CD4-positive, alpha-beta T cell treated with Interleukin-17A for 1 hour (primary cell): ENCODE measurements around the gene IFT74.
A peak's percentile ranks its signal among the peaks of the same experiment; 100 is the strongest.

Experiments used
- DNase-seq: peaks from one replicate; pipeline ENCODE4 v3.0.0-alpha.2; 2020

The IFT74 gene

DNA sequence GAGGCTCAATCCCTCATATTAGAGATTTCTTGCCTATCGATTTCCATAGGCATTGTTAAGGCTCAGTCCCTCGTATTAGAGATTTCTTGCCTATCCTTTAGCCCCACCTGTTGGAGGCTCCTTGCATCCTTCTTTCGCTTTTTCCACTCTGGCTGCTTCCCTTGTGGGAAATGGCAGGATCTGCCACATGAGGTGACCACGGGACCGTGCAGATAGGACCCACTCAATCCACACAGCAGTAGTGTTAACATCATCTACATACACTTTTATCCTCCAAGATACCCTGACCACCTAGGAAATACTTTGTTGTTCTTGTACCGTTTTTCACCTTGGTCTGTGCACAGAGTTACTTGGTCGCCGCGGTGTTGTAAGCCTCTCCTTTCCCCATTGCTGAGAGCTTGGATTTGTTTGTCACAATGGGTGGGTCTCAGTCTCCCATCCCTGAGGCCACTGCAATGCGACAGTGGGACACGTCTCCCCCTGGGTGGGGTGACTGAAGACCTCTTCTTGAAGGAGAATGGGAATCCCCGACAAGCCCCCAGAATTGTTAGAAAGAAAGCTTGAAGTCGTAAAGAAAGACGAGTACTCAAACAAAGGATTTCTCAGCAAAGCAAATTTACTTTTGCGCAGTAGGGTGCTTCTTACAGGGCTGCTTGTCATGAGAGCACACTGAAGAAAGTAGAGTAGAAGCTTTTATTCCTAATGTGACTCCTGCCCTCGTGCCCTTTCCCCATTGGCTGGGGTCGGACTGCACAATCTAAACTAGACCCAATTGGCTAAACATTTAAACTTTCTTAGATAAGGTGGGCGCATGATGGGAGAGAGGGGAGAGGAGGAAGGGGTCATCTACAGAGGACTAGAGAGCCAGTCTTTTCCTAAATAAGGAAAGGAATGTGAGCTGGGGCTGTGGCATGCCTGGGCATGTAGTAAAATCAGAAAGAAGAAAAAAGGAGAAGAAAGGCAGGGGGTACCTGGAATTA is 19.8 kb downstream of the IFT74 start:
- peak; percentile 30 for DNase-seq

DNA sequence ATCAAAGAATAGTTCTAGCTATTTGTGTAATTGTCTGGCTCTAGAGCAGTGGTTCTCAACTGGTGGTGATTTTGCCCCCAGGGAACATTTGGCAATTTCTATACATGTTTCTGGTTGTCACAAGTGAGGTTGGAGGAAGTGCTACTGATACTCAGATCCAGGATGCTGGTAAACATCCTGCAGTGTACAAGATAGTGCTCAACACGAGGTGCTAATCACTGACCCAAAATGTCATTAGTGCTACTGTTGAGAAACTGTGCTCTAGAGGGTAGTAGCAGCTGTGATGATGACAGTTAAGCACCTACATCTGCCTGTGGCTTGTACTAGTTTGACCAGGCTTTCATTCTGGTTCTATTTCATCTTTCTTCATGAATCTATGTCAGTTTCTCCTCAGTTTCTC is 27.1 kb downstream of the IFT74 start:
- DNase-seq, result no peak

DNA sequence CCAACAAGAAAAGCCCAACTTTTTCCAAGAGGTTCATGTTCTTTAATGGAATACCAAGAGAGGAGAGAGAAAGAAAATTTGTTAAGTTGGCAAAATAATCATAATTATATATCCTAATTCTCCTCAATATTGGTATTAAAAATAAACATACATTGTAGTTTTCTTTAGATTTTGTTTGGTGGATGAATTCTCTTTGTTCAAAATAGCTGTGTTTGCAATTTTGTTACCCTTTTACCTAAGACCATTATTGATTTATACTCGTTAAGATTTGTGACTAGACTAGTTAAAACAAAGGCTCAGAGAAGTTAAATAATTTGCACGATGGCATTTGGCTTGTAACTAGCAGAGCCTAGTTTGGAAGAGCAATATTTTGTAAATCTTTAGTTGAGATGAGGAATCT is 39.6 kb downstream of the IFT74 start:
- no peak for DNase-seq

DNA sequence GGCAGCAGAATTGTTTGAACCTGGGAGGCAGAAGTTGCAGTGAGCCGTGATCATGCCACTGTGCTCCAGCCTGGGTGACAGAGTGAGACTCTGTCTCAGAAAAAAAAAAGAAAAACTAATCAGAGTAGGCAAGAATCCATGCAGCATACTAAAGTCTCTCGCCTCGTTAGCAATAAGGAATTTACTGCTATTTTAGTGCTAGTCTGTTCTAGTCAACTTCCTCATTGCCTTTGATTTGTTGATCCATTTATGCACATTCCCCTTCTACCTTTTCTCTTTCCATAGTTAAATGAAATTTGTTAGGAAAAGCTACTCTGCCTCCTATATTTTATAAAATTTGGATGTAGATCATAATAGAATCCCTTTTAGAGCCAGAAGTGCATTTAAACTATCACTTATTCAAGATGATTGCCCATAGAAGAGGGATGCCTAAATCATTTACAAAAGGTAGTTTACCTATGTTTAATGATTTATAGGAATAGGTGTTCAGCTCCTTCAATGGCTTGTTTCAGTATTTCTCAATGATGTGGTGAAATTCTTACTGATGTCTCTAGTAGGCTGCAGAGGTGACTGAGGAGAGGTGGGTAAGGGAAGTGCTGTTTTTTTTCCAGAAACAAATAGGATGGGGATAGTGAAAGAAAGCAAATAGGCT is 47.3 kb downstream of the IFT74 start:
- no peak for DNase-seq

- DNase-seq, result no peak
Observed at GRCh38 chr9:27005491-27005890, 49.3 kb downstream of the IFT74 start, which contains the start of gene LRRC19. TSS of gene LRRC19 (minus strand) at chr9:27005672. CDS start at chr9:26999694, 5,978 bp downstream.

DNA sequence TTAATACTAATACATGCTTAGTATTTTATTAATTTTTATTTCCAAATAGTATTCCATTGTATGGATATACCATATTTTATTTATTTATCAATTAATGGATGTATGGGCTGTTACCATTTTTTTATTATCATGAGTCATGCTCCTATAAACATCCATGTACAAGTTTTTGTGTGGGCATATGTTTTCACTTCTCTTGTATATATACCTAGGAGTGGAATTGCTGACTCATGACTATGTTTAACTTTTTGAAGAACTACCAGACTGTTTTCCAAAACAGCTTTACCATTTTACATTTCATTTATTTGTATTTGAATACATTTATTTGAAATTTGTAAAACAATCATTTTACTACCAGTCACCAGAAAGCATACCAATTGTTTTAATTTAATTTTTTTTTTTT is 63.4 kb downstream of the IFT74 start:
- no peak for DNase-seq

GRCh38 chr9:27022920-27023319 is 66.7 kb downstream of the IFT74 start:
- DNase-seq, result no peak

- no peak for DNase-seq
Observed at GRCh38 chr9:27029186-27029585, 73.0 kb downstream of the IFT74 start.

DNA sequence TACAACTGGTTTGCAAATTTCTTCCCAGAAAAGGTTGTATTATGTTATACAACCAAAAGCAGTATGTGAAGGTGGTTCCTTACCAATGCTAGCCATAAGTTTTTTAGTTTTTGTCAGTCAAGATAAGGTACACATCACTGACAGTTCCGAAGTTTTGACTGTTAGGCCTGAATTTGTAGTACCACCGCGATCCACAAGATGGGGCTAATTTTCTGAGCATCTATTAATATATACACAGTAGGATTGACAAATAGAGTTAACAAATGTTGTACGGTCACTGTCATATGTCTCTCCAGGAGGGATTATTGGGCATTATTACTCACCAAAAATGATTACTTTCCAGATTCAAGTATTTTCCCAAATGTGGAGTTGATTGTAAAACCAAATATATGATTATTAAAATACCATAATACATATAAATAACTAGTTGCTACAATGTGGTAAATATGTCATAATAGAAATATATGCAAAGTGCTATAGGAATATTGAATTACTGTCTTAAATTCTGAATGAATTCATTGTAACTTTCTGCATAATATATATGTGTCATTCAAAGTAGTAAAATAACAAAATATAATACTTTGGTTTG is 77.7 kb downstream of the IFT74 start:
- peak; percentile 45 for DNase-seq

DNA sequence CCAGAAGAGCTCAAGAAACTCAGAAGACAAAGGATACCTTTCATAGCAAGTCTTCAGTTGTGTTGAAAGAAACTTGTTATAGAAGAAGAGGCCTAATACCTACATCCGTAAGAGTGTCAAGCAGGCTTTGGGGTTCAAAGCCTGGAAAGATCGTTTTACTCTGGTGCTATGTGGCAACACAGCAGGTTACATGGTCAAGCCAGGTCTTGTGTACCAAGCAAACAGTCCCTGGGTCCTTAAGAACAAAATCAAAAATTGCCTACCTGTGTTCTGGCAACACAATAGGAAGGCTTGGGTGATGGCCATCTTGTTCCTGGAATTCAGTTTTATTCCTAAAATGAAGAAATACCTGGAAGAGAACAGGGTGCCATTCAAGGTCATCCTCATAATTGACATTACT is 81.3 kb downstream of the IFT74 start:
- no peak for DNase-seq

GRCh38 chr9:27041746-27042145 is 85.5 kb downstream of the IFT74 start:
- no peak for DNase-seq

DNA sequence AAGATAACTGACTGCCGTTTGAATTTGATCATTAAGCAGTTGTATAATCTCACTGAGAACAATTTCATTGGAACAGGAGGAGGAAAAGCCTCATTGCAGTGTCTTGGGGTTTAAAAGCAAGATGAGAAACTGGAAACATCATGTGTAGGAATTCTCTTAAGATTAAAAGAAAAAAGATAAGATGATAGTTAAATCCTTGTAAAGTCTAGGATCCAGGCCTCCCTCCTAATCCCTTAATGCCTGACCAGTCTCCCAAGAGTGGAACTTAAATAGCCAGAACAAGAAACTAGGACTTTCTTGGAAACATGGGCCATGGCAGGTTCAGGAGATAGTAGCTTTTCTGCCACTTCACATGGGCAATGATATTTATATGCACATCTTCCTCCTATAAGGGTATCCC is 86.3 kb downstream of the IFT74 start:
- no peak for DNase-seq

- no peak for DNase-seq
Observed at GRCh38 chr9:27043176-27043575, 87.0 kb downstream of the IFT74 start.

DNA sequence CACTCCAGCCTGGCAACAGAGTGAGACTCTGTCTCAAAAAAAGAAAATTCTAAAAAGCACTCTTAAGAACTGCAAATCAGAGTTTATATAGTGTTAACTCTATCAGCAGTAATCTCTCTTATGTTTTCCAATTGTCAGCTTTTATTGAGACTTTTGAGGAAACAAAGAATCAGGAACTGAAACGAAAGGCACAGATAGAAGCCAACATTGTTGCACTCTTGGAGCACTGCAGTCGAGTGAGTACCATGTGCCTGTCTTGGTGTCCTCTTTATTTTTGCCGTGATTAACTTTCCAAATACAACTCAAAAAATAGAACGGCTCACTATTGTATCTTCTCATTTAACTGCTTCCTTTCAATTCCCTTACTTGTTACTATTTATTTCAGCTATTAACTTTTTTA is 90.9 kb downstream of the IFT74 start:
- DNase-seq, result no peak

- DNase-seq, result no peak
Observed at GRCh38 chr9:27053369-27054022, 97.3 kb downstream of the IFT74 start.

DNA sequence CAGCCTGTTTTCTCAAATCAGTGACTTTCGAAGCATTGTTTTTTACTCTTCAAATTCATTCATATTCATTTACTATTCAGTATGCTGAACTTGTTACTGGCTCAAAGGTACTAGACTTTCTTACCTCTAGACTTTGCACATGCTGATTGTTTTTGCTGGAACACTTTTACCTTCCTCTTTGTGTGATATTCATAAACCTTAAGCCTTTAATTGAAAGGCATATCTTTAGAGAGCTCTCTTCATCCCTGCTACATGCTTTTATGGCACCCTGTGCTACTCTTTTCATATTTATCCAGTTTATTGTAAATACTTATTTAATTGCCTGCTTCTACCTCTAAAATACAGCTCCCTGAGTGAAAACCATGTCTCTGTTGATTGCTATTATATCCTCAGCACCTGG is 97.9 kb downstream of the IFT74 start:
- DNase-seq, result no peak

DNA sequence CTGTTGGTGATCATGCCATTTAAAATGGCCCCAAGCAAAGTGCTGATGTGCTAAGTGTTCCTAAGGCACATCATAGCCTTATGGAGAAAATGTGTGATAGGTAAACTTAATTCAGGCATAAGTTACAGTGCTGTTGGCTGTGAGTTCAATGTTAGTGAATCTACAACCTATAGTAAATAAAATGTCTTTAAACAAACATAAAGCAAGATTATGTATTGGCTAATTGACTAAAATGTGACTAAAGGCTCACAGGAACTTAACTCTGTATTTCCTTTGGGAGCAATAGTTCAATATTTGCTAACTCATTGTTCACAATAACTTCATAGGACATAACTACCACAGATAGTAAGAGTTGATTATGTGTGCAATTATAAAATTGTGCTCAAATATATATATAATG is 98.6 kb downstream of the IFT74 start:
- DNase-seq, result no peak

DNA sequence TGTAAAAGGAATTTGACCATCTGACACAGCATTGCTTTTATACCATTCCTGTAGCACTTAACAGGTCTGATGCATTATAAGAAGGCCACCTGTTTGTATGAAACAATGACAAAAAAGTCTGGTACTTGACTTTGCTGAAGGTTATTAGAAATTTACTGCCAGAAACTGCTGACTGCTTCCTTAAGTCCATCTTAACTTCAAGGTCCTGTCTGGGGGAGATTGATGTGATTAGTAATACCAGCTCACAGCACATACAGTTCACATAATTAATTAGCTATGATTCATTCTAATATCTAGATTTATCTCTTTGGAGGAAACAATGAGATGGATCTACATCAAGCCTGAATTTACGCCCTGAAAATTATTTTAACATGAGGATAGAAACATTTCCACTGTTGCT is 103.2 kb downstream of the IFT74 start:
- no peak for DNase-seq

DNA sequence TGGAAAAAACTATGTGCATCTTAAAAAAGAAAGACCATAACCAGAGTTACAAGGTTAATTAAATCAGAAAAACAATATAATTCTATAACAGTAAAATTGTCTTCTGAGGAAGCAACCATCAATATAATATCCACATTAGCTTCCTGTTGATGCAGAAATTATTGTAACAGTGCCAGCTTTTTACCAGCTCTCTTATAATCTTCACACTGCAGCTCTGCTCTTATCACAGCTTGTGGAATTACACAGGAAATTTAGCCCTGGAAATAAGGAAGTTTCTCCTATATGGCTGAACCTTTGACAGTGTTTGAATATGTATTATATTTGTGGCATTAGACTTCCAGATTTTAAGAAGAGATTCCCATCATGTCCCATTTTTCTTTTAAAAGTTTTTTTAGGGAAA is 103.7 kb downstream of the IFT74 start:
- no peak for DNase-seq

GRCh38 chr9:27065288-27065687 is 109.1 kb downstream of the IFT74 start:
- no peak for DNase-seq

- DNase-seq, result no peak
Observed at GRCh38 chr9:27073841-27074728, 117.9 kb downstream of the IFT74 start.

DNA sequence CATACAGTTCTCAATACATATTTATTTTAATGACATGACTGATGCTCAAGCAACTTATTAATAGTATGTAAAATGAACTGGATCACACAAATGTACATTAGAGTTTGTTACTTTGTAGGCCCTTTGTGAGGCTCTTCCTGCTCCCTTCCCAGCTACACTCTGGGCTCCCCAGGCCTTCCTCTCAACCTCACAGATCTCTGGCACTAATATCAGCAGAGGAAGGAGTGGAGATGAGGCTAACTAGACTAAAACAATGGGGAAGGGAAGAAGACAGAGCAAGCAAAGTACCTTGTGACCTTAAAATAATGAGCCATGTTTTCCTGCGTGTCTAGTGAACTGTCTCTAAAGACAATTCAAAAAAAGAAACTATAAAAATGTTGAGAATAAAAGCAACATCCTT is 122.5 kb downstream of the IFT74 start:
- no peak for DNase-seq
